ENCODE data around the gene USP21. TPM values are rescaled to one million over a fixed set of nuclear protein-coding genes. Genes with fewer than 3 reads are reported as not detected.

Gene USP21
- total RNA-seq, 4 donors from 2014 or later, result 7.8 to 19.5 (median 12.7) TPM

DNA sequence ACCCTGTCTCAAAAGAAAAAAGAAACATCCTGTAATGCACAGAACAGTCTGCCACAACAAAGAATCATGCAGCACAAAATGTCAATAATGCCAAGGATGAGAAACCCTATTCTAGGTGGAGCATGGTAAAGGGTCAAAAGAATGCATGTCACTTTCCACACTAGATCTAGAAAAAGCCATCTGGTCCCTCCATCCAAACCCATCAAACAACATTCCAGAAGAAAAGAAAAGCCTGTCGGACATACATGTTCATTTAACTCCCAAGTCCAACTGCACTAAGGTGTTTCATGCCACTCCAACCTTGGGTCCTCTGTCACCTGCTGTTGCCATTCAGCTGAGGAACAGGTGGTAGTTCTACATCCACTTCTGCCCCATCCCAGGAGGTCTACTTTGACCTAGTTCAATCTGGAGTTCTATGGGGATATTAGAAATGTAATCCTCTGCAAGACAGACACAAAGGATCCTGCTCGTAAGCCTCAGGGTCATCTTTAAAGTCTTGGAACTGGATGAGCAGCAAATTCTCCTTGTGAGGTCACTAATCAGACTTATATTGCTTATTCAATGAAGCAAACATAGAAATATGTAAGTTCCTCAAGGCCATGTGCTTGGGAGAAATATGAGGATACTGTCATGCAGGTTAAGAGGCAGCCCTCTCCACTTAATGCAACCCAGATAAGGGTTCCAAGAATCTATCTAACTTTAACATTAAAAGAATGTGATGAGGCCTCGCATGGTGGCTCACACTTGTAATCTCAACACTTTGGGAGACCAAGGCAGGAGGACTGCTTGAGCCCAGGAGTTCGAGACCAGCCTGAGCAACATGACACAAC, 30.5 kb upstream of the USP21 start:
- DNase-seq (ENCODE audit: low spot score) (no peak), ATAC-seq (ENCODE audit: low FRiP score) (no peak)
- TF ChIP-seq CTCF (IDR thresholded peaks at IDR 0.05), result no peak

GRCh38 chr1:161130266-161130665, 29.0 kb upstream of the USP21 start:
- ATAC-seq (ENCODE audit: low FRiP score) (no peak), DNase-seq (ENCODE audit: low spot score) (no peak)
- no peak for TF ChIP-seq CTCF (IDR thresholded peaks at IDR 0.05)

DNA sequence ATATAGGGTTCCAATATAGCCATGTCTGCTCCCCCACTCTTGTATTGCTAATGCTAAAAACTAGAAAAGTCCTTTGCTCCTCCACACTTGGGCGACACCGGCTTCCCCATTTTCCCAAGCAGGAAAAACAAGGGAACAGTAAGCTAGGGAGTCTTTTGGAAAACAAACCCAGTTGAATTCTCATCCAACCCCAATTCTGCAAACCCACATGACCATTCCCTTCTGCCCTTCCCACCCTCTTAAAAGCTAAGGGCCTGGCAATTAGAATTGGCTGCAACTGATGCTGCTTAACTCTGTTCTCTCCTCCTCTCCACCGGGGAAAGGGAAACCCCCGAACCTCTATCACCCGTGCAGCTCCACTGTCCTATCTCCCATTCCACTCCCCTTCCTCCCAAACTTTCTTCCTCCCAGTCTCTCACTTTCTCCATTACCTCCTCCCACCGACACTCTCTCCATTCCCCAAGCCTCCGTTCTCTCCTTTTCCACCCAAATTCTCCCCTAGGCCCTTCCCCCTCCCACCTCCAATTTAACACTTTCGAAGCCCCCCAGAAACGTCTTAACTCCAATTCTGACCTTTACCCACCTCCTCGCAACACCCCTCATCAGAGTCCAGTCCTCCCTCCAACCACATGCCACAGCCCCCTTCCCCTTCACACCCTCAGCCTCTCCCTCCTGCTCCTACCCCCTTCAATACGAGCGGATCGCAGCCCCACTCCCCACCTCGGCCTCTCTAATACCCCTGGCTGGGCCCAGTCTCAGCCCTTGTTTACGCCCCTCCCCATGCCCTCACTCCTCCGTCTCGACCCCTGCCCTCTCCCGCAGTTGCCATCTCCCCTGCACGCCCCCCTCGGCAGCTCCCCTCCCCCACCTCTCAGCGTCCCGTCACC, 27.5 kb upstream of the USP21 start:
- peak; percentile 43 for ATAC-seq (ENCODE audit: low FRiP score)
- DNase-seq (ENCODE audit: low spot score), result no peak
- no peak for TF ChIP-seq CTCF (IDR thresholded peaks at IDR 0.05)

- peak; percentile 65 for DNase-seq (ENCODE audit: low spot score)
- peak; percentile 93 for ATAC-seq (ENCODE audit: low FRiP score)
- TF ChIP-seq CTCF (IDR thresholded peaks at IDR 0.05), result no peak
Observed at GRCh38 chr1:161132410-161133219, 26.7 kb upstream of the USP21 start, which contains the start of gene DEDD. TSS of gene DEDD (minus strand) at chr1:161132667. CDS start at chr1:161124462, 8,205 bp downstream.

- TF ChIP-seq CTCF (IDR thresholded peaks at IDR 0.05), result no peak
- no peak for DNase-seq (ENCODE audit: low spot score)
- ATAC-seq (ENCODE audit: low FRiP score), result no peak
Observed at GRCh38 chr1:161133220-161133740, 26.0 kb upstream of the USP21 start.

DNA sequence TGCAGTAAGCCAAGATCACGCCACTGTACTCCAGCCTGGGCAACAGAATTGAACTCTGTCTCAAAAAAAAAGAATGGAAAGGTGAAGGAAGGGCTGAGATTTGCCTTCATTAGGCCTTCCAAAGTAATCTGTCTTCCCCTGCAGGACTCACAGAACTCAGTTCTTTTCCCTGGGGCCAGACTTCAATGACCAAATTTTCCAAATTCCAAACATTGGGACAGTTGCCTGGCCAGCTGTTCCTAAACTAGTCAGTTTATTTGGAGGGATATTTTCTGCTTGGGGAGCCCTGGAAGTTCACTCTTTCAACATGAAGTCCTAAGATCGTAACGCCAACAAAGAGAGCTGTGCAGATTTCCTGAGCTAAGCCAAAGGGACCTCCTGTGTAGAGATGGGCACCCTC, 21.4 kb upstream of the USP21 start:
- ATAC-seq (ENCODE audit: low FRiP score), result no peak
- DNase-seq (ENCODE audit: low spot score), result no peak
- TF ChIP-seq CTCF (IDR thresholded peaks at IDR 0.05), result no peak

Data from omental fat pad (tissue), 4 donors.